ENCODE data around the gene CXCL10.

Gene CXCL10

GRCh38 chr4:75992462-75992861 lies 30.8 kb downstream of the CXCL10 start:
- TF ChIP-seq CTCF (IDR thresholded peaks at IDR 0.05; ENCODE audit: low read depth, low read length) = no peak
- no peak for DNase-seq (ENCODE audit: low read depth in 2 of 2)

GRCh38 chr4:75989846-75990528 lies 33.3 kb downstream of the CXCL10 start:
- DNase-seq (ENCODE audit: low read depth in 2 of 2) = peak; percentile 14 to 30
- TF ChIP-seq CTCF (IDR thresholded peaks at IDR 0.05; ENCODE audit: low read depth, low read length) = no peak
- peak overlapping the region; percentile 73 to 88 for H3K4me3 ChIP-seq (replicated peaks in 1 of 2; ENCODE audit: low read depth in 2 of 2, low read length in 2 of 2)

More at GRCh38 chr4:75992462-75992861, 30.8 kb downstream of the CXCL10 start:
- H3K4me3 ChIP-seq (replicated peaks in 1 of 2; ENCODE audit: low read depth in 2 of 2, low read length in 2 of 2) = no peak overlapping the region

- H3K4me3 ChIP-seq (replicated peaks in 1 of 2; ENCODE audit: low read depth in 2 of 2, low read length in 2 of 2) = no peak overlapping the region
- peak; percentile 37 to 89 for DNase-seq (ENCODE audit: low read depth in 2 of 2)
- TF ChIP-seq CTCF (IDR thresholded peaks at IDR 0.05; ENCODE audit: low read depth, low read length) = no peak
These were observed 38.2 kb downstream of the CXCL10 start for GRCh38 chr4:75985116-75985515.

- DNase-seq (ENCODE audit: low read depth in 2 of 2) = no peak
- no peak for TF ChIP-seq CTCF (IDR thresholded peaks at IDR 0.05; ENCODE audit: low read depth, low read length)
- no peak overlapping the region for H3K4me3 ChIP-seq (replicated peaks in 1 of 2; ENCODE audit: low read depth in 2 of 2, low read length in 2 of 2)
These were observed 42.7 kb downstream of the CXCL10 start for GRCh38 chr4:75980576-75980975.

GRCh38 chr4:75976177-75976576 lies 47.1 kb downstream of the CXCL10 start:
- DNase-seq (ENCODE audit: low read depth in 2 of 2) = no peak
- H3K4me3 ChIP-seq (replicated peaks in 1 of 2; ENCODE audit: low read depth in 2 of 2, low read length in 2 of 2) = no peak overlapping the region
- TF ChIP-seq CTCF (IDR thresholded peaks at IDR 0.05; ENCODE audit: low read depth, low read length) = no peak

- TF ChIP-seq CTCF (IDR thresholded peaks at IDR 0.05; ENCODE audit: low read depth, low read length) = no peak
- no peak overlapping the region for H3K4me3 ChIP-seq (replicated peaks in 1 of 2; ENCODE audit: low read depth in 2 of 2, low read length in 2 of 2)
- no peak for DNase-seq (ENCODE audit: low read depth in 2 of 2)
These were observed 49.5 kb downstream of the CXCL10 start for GRCh38 chr4:75973766-75974165.
